Measurements from ENCODE around the gene AKT1S1.

Gene AKT1S1

DNA sequence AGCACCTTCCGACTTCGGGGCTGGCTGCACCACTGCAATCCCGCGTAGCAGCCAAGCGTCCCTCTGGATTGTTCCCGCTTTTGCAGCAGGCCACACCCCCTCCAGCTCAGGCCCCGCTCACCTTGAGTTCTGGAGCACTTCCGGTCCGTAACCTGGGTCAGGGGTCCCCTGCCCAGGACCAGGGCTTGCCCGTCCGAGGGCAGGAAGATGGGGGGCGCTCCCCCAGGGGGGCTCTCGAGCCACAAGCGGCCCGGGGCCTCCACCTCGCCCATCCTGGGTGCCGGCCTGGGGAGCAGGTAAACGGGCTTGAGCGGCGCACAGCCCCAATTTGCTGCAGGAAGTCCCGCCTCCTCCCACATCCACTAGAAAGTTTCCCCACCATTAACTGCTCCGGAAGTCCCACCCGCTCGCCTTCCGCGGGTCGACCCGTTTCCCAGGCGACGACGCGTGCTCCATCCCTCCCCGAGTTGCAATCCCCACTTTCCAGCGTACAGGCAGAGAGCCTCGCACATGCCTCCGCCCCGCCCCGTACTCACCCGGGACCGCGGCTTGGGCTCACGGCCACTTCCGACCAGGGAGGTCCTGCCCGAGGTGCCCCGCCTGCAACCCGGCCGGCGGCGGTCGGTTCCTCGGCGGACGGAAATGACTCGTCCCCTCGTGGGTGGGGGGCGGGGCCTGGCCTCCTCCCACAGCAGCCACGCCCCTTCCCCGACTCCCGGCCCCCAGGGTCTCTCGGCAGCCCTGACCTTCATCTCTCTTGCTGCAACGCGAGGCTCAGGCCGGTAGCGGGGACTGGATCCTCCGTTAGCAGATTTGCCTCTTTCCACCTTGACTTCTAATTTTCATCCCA lies 10.0 kb downstream of the AKT1S1 start, which contains the start of gene PNKP:
TSS of gene PNKP (minus strand) at position 644 of the 850 bp plus-strand sequence. CDS start at position 272, 372 bp downstream.
- peak; percentile 89 for DNase-seq (ENCODE audit: low spot score)

DNA sequence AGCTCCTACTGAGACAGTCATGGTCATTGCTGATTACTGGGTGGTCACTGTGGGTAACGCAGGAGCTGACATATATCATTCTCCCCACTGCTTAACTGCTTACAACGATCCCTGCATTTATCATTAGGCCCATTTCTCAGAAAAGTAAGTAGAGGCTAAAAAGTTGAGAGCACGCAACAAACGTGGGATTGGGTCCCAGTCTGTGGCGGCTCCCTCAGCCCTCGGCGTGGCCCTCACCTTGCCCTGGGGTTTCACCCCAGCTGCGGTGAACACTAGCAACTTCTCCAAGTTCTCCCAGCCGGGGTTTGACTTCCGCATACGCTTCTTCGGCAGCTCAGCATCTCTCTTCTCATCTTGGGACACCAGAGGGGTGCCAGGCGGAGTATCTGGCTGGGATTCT lies 12.3 kb downstream of the AKT1S1 start:
- DNase-seq (ENCODE audit: low spot score): no peak

GRCh38 chr19:49863935-49864320 lies 13.2 kb downstream of the AKT1S1 start:
- DNase-seq (ENCODE audit: low spot score): no peak

GRCh38 chr19:49863254-49863934 lies 13.8 kb downstream of the AKT1S1 start:
- no peak for DNase-seq (ENCODE audit: low spot score)

GRCh38 chr19:49862391-49863253 lies 14.5 kb downstream of the AKT1S1 start:
- no peak for DNase-seq (ENCODE audit: low spot score)

DNA sequence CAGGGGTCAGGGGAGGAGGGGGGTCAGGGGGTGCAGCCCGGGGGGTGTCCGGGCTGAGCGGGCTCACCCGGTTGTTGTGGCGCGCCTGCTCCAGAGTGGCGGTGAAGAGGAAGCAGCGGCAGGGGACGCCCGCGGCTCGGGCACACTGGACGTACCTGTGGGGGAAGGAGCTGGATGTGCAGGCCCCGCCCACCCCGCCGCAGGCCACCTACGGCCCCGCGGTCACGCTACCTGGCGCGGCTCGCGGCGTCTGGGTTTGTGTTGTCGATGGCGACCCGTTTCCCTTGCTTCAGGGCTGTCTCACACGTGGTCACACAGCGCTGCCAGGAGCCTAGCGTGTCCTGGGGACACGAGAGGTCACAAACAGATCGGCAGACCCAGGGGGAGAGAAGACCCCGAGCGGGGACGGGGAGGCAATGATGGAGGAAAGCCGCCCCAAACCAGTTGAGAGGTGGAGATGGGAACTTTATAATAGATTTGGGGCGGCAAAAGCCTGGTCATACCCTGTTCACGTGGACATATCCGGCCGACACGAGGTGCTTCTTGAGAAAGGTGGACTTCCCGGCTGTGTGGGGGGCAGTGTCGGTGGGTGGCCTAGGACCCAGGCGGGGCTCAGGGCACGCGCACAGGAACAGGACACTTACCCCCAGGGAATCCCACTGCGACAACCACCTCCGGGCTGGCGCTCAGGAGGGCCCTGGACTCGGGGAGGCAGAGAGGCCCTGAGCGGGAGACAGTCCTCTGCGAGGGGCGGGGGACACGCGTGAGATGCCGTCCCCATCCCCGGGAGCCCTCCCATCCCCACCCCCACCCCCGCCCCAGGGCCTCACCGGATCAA lies 15.4 kb downstream of the AKT1S1 start:
- DNase-seq (ENCODE audit: low spot score): no peak

DNA sequence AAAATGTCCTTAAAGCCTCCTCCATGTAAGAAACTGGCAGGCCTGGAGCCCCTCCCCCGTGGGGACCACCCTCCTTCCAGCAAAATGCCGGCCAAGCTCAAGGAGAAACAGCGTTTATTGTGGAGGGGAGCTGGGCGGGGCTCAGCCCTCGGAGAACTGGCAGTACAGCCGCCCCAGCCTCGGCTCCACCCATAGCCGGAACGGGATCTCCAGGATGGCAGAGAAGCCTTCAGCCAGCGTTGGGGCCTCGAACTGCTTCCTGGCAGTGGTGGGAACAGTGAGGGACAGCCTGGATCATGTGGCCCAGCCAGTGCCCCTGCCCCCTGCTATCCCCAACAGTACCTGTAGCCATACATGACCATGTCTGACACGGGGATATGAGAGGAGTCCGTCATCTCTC lies 16.0 kb downstream of the AKT1S1 start:
- no peak for DNase-seq (ENCODE audit: low spot score)

GRCh38 chr19:49860336-49861102 lies 16.6 kb downstream of the AKT1S1 start:
- DNase-seq (ENCODE audit: low spot score): no peak

GRCh38 chr19:49859682-49860335 lies 17.3 kb downstream of the AKT1S1 start:
- no peak for DNase-seq (ENCODE audit: low spot score)

DNA sequence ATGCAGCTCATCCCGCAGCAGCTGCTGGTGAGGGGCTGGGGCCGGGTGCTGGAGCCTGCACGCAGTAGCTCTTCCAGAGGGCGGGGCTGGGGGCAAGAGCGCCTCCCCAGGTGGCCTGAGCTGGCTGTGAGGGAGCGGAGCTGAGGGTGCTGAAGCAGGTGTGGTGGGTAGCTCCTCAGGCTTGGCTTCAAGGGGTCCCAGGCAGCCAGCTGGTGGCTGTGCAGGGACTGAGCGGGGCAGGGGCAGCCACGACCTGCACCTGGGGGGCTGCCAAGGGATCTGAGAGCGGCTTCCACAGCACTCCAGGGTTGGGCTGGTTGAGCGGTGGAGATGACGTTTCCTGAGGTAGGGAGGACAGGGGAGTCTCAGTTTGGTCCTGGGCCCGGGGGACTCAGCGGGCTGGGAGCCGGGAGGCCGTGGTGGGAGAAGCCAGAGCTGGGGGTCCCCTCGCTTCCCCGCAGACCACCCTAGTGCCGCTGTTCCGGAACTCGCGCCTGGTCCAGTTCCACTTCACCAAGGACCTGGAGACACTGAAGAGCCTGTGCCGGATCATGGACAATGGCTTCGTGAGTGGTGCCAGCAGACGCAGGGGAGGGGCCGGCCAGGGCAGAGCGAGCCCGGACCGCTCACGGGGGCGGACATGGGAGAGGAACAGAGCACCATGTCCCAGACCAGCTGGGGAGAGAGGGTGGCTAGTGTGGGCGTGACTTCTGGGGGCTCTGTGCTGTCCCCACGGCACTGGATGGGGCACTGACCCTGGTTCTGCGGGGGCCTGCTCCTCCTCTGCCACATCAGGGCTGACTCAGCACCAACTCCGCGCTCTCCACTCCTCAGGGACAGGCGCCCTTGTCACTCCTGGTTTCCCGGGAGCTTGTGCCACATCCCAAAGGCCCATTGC lies 18.8 kb downstream of the AKT1S1 start:
- DNase-seq (ENCODE audit: low spot score): no peak

DNA sequence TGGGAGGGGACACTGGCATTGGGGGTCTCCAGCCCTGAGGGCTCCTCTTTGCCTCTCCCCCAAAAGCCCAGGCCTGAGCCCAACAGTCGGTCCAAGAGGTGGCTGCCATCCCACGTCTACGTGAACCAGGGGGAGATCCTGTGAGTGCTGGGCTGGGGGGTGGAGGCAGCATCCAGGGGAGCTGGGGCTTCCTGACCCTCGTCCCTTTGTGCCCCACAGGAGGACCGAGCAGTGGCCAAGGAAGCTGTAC lies 19.4 kb downstream of the AKT1S1 start:
- no peak for DNase-seq (ENCODE audit: low spot score)

DNA sequence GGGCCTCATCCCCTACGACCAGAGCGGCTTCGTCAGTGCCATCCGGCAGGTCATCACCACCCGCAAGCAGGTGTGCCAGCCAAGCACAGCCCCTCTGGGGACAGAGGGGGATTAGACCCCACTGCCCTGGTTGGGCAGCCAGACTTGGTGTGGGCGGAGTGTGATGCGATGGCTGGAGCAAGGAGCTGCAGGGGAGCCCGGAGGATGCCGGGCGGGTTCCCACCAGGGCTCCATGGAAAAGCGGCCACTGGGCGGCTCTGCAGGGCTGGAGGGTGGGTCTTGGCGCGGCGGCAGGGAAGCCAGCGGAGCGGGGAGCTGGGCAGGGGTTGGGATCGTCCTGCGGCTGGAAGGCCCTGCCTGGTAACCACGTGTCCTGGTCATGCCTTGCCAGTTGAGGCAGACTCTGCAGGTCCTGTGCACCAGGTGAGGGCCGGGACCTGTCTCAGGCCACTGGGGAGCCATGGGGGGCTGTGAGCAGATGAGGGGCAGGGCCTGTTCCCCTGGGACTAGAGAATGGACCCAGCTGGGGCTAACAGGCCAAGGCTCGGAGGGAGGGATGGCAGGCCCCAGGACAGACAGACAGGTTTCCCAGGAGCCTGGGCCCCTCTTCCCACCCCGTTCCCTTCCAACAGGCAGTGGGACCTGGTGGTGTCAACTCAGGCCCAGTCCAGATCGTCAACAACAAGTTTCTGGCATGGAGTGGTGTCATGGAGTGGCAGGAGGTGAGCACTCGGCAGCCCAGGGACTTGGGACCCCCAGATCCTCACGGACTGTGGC lies 19.9 kb downstream of the AKT1S1 start:
- DNase-seq (ENCODE audit: low spot score): peak; percentile 40

DNA sequence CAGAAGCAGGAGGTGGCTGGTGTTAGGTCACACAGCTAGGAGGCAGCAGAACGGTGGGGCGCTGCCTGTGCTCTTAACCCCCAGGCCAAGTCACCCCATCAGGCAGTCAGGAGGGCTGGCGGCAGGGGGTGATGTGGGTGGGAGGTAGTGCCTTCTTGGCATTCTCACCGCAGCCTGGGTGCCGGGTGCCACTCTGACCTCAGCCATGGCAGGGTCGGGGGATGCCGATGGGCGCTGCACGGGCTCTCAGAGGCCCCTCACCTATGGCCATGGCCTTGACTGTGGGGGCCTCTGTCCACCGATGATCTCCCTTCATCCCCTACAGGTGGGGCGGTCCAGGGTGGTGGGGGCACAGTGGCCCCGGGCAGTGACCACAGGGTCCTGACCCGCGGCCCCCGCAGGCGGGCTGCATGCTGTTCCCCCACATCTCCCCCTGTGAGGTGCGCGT lies 20.6 kb downstream of the AKT1S1 start:
- peak; percentile 25 for DNase-seq (ENCODE audit: low spot score)

GRCh38 chr19:49855676-49856573 lies 21.2 kb downstream of the AKT1S1 start:
- peak; percentile 33 for DNase-seq (ENCODE audit: low spot score)

DNA sequence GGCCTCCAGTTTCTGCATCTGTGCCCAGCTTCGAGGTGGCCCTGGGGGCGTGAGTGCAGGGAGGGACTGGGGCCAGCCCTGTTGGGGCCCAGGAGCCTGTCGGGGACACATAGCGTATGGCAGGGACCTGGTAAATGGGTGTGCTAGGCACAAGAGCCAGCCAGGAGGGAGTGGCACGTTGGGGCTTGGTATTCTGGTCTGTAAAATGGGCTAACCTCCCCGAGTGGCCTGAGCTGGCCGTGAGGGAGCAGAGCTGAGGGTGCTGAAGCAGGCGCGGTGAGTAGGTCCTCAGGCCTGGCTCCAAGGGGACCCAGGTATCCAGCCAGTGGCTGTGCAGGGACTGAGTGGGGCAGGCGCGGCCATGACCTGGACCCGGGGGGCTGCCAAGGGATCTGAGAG lies 21.9 kb downstream of the AKT1S1 start:
- peak; percentile 21 for DNase-seq (ENCODE audit: low spot score)

DNA sequence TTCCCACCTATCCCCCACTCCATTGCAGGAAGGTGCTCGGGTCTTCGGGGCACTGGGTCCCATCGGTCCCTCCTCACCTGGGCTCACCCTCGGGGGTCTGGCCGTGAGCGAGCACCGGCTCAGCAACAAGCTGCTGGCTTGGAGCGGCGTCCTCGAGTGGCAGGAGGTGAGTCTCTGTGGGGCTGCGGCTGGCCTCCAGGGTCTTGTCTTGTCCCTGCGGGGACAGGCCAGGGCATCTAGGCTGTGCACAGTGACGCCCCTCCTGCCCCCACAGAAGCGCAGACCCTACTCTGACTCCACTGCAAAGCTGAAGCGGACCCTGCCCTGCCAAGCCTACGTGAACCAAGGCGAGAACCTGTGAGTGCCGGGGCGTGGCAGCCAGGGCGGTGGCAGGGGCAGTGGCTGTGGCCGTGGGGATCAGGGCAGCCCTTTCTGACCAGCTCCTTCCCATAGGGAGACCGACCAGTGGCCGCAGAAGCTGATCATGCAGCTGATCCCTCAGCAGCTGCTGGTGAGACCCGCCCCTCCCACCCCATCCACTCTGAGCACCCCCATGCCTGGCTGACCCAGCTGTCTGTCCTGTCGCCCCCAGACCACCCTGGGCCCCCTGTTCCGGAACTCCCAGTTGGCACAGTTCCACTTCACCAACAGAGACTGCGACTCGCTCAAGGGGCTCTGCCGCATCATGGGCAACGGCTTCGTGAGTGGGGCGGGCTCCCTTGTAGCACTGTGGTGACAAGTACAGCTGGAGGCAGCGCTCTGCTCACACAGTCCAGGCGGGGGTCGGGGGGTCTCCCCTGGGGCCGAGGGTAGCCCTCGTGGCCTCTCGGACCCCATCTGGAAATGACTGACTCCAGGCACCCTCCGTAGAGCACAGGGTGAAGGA lies 22.5 kb downstream of the AKT1S1 start:
- DNase-seq (ENCODE audit: low spot score): peak; percentile 14
